Measurements from ENCODE around the gene ITPR1.
"Not testable (repeated sequence)": the region's sequence is repeated elsewhere in the genome, so short reads cannot be mapped to it uniquely, and the experiment has no call there.

The ITPR1 gene

GRCh38 chr3:4586381-4586780 is 93.2 kb downstream of the ITPR1 start:
- CTCF ChIA-PET, result interaction anchor here (0.6 kb wide), 1 partner anchor 130 kb away, joined by 3 read pairs; no protein-coding TSS in a partner anchor
- TF ChIP-seq FOXK2 (IDR thresholded peaks at IDR 0.05), result no peak
- no peak for TF ChIP-seq FOXA1 (IDR thresholded peaks at IDR 0.05)
- TF ChIP-seq TARDBP (IDR thresholded peaks at IDR 0.05), result no peak
- TF ChIP-seq ELF4 (IDR thresholded peaks at IDR 0.05), result no peak
- no peak for TF ChIP-seq FOXM1 (IDR thresholded peaks at IDR 0.05; ENCODE audit: borderline replicate concordance)
- no peak for TF ChIP-seq ZNF384 (IDR thresholded peaks at IDR 0.05)
- no peak for TF ChIP-seq ARNT (IDR thresholded peaks at IDR 0.05)
- no peak for TF ChIP-seq L3MBTL2 (conservative IDR thresholded peaks at IDR 0.05)
- POLR2A ChIA-PET, result no interaction called here

GRCh38 chr3:4587061-4587837 is 94.1 kb downstream of the ITPR1 start:
- POLR2A ChIA-PET, result no interaction called here
- CTCF ChIA-PET, result no interaction called here
- DNase-seq (ENCODE audit: extremely low spot score), result no peak
- TF ChIP-seq SP1 (IDR thresholded peaks at IDR 0.05) (no peak), L3MBTL2 (conservative IDR thresholded peaks at IDR 0.05) (no peak), SUZ12 (IDR thresholded peaks at IDR 0.05) (no peak), BHLHE40 (IDR thresholded peaks at IDR 0.05; ENCODE audit: borderline replicate concordance) (no peak), ELF4 (IDR thresholded peaks at IDR 0.05) (no peak), TARDBP (IDR thresholded peaks at IDR 0.05) (no peak), ZNF384 (IDR thresholded peaks at IDR 0.05) (no peak), LEF1 (IDR thresholded peaks at IDR 0.05; ENCODE audit: borderline replicate concordance) (no peak), NFRKB (IDR thresholded peaks at IDR 0.05) (no peak), CTBP1 (IDR thresholded peaks at IDR 0.05; ENCODE audit: borderline replicate concordance) (no peak), FOXA1 (IDR thresholded peaks at IDR 0.05) (no peak), FOXM1 (IDR thresholded peaks at IDR 0.05; ENCODE audit: borderline replicate concordance) (no peak), HDGF (IDR thresholded peaks at IDR 0.05; ENCODE audit: borderline replicate concordance) (no peak)

More at GRCh38 chr3:4586381-4586780, 93.2 kb downstream of the ITPR1 start:
- DNase-seq (ENCODE audit: extremely low spot score), result no peak

GRCh38 chr3:4587838-4588105 is 94.6 kb downstream of the ITPR1 start:
- TF ChIP-seq SP1 (IDR thresholded peaks at IDR 0.05) (no peak), FOXM1 (IDR thresholded peaks at IDR 0.05; ENCODE audit: borderline replicate concordance) (no peak), BHLHE40 (IDR thresholded peaks at IDR 0.05; ENCODE audit: borderline replicate concordance) (no peak), SUZ12 (IDR thresholded peaks at IDR 0.05) (no peak), FOXA1 (IDR thresholded peaks at IDR 0.05) (no peak), FOXK2 (IDR thresholded peaks at IDR 0.05) (no peak), ARNT (IDR thresholded peaks at IDR 0.05) (no peak), NFRKB (IDR thresholded peaks at IDR 0.05) (no peak), CTBP1 (IDR thresholded peaks at IDR 0.05; ENCODE audit: borderline replicate concordance) (no peak), ZNF384 (IDR thresholded peaks at IDR 0.05) (no peak)
- CTCF ChIA-PET, result no interaction called here
- no peak for DNase-seq (ENCODE audit: extremely low spot score)
- POLR2A ChIA-PET, result no interaction called here

- TF ChIP-seq L3MBTL2 (conservative IDR thresholded peaks at IDR 0.05), result no peak
- no peak for TF ChIP-seq TARDBP (IDR thresholded peaks at IDR 0.05)
- TF ChIP-seq PKNOX1 (IDR thresholded peaks at IDR 0.05), result no peak
- TF ChIP-seq FOXK2 (IDR thresholded peaks at IDR 0.05), result no peak
- no peak for TF ChIP-seq ZNF384 (IDR thresholded peaks at IDR 0.05)
- TF ChIP-seq BHLHE40 (IDR thresholded peaks at IDR 0.05; ENCODE audit: borderline replicate concordance), result no peak
- TF ChIP-seq FOXA1 (IDR thresholded peaks at IDR 0.05), result no peak
- TF ChIP-seq NFRKB (IDR thresholded peaks at IDR 0.05), result no peak
- no peak for TF ChIP-seq CTBP1 (IDR thresholded peaks at IDR 0.05; ENCODE audit: borderline replicate concordance)
- TF ChIP-seq SP1 (IDR thresholded peaks at IDR 0.05), result no peak
- no peak for TF ChIP-seq HDGF (IDR thresholded peaks at IDR 0.05; ENCODE audit: borderline replicate concordance)
- TF ChIP-seq ELF4 (IDR thresholded peaks at IDR 0.05), result no peak
- no peak for TF ChIP-seq FOXM1 (IDR thresholded peaks at IDR 0.05; ENCODE audit: borderline replicate concordance)
- TF ChIP-seq LEF1 (IDR thresholded peaks at IDR 0.05; ENCODE audit: borderline replicate concordance), result no peak
- TF ChIP-seq ARNT (IDR thresholded peaks at IDR 0.05), result no peak
- no peak for DNase-seq (ENCODE audit: extremely low spot score)
- CTCF ChIA-PET, result no interaction called here
- POLR2A ChIA-PET, result no interaction called here
Observed at GRCh38 chr3:4588466-4588865, 95.3 kb downstream of the ITPR1 start.

- no peak for DNase-seq (ENCODE audit: extremely low spot score)
- POLR2A ChIA-PET, result no interaction called here
- no peak for TF ChIP-seq SUZ12 (IDR thresholded peaks at IDR 0.05)
- TF ChIP-seq FOXK2 (IDR thresholded peaks at IDR 0.05), result no peak
- no peak for TF ChIP-seq TARDBP (IDR thresholded peaks at IDR 0.05)
- no peak for TF ChIP-seq ZNF384 (IDR thresholded peaks at IDR 0.05)
- TF ChIP-seq PKNOX1 (IDR thresholded peaks at IDR 0.05), result no peak
- no peak for TF ChIP-seq ARNT (IDR thresholded peaks at IDR 0.05)
- TF ChIP-seq LEF1 (IDR thresholded peaks at IDR 0.05; ENCODE audit: borderline replicate concordance), result no peak
- no peak for TF ChIP-seq FOXA1 (IDR thresholded peaks at IDR 0.05)
- no peak for TF ChIP-seq L3MBTL2 (conservative IDR thresholded peaks at IDR 0.05)
- TF ChIP-seq FOXM1 (IDR thresholded peaks at IDR 0.05; ENCODE audit: borderline replicate concordance), result no peak
- no peak for TF ChIP-seq NFRKB (IDR thresholded peaks at IDR 0.05)
- TF ChIP-seq HDGF (IDR thresholded peaks at IDR 0.05; ENCODE audit: borderline replicate concordance), result no peak
- TF ChIP-seq BHLHE40 (IDR thresholded peaks at IDR 0.05; ENCODE audit: borderline replicate concordance), result no peak
- CTCF ChIA-PET, result no interaction called here
Observed at GRCh38 chr3:4589475-4590097, 96.4 kb downstream of the ITPR1 start.

- POLR2A ChIA-PET; DNase-seq (ENCODE audit: extremely low spot score); CTCF ChIA-PET: not testable (repeated sequence)
Observed at GRCh38 chr3:4590849-4591248, 97.7 kb downstream of the ITPR1 start.

- ChIA-PET POLR2A (no interaction called here), CTCF (no interaction called here)
- no peak for TF ChIP-seq ELF4 (IDR thresholded peaks at IDR 0.05)
- TF ChIP-seq TARDBP (IDR thresholded peaks at IDR 0.05), result no peak
- no peak for TF ChIP-seq FOXM1 (IDR thresholded peaks at IDR 0.05; ENCODE audit: borderline replicate concordance)
- no peak for TF ChIP-seq LEF1 (IDR thresholded peaks at IDR 0.05; ENCODE audit: borderline replicate concordance)
- TF ChIP-seq CTBP1 (IDR thresholded peaks at IDR 0.05; ENCODE audit: borderline replicate concordance), result no peak
- TF ChIP-seq FOXK2 (IDR thresholded peaks at IDR 0.05), result no peak
- TF ChIP-seq FOXA1 (IDR thresholded peaks at IDR 0.05), result no peak
- no peak for TF ChIP-seq PKNOX1 (IDR thresholded peaks at IDR 0.05)
- TF ChIP-seq L3MBTL2 (conservative IDR thresholded peaks at IDR 0.05), result no peak
- TF ChIP-seq ZNF384 (IDR thresholded peaks at IDR 0.05), result no peak
- no peak for TF ChIP-seq HDGF (IDR thresholded peaks at IDR 0.05; ENCODE audit: borderline replicate concordance)
- no peak for TF ChIP-seq ARNT (IDR thresholded peaks at IDR 0.05)
- TF ChIP-seq BHLHE40 (IDR thresholded peaks at IDR 0.05; ENCODE audit: borderline replicate concordance), result no peak
- TF ChIP-seq NFRKB (IDR thresholded peaks at IDR 0.05), result no peak
- TF ChIP-seq SUZ12 (IDR thresholded peaks at IDR 0.05), result no peak
- TF ChIP-seq SP1 (IDR thresholded peaks at IDR 0.05), result no peak
- no peak for DNase-seq (ENCODE audit: extremely low spot score)
Observed at GRCh38 chr3:4591669-4592068, 98.5 kb downstream of the ITPR1 start.

All from HEK293T (cell line).